ENCODE measurements around the gene CCNJ.
"Not testable (repeated sequence)": the region's sequence is repeated elsewhere in the genome, so short reads cannot be mapped to it uniquely, and the experiment has no call there.

Gene CCNJ, protein sequence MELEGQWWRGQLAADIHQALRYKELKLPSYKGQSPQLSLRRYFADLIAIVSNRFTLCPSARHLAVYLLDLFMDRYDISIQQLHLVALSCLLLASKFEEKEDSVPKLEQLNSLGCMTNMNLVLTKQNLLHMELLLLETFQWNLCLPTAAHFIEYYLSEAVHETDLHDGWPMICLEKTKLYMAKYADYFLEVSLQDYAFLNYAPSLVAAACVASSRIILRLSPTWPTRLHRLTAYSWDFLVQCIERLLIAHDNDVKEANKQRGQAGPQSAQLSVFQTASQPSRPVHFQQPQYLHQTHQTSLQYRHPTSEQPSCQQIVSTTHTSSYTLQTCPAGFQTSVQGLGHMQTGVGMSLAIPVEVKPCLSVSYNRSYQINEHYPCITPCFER

DNA sequence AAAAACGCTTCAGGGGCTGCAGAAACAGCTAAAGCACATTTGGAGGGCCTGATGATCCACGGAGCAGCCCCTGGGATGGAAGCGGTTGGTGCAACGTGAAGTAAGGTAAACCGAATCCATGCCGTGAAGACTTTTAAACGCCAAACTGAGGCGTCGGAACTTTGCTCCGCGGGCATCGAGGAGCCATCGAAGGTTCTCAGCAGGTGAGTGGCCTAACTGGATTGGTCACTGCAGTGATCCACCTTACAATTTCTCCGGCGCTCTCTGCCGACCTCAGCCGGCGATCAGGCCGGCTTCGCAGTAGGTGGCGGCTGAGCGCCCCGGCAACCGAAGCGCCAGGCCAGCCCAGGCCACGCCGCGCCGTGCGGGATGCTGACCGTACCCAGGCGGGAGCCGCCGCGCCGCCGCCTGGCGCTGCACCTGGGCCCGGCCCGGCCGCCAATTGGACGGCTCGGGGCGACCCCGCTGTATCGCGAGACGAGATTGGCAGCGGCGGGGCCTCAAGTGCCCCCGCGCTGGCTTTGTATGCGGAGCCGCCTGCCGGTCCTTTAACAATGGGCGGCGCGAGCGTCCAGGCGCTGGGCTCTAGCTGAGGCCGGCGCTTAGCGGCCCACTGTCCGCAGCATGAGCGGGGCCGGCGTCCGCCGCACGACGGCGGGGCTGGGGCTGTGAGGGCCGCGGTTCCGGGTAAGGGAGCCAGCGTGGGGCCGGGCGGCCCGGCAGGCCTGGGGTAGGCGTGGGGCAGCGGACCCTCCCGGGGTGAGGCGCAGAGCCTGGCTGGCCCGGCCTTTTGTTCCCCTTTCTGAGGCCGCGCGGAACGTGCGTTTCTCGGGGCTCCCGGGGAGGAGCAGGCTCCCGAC lies at the start of gene CCNJ:
Gene CCNJ, plus strand, starts transcription at position 551 of the 860 bp plus-strand sequence. CDS start 811 bp downstream, outside the sequence.
- ATAC-seq (replicated peaks; ENCODE audit: extremely low read depth, poor library complexity, severe bottlenecking), result peak; percentile 92

DNA sequence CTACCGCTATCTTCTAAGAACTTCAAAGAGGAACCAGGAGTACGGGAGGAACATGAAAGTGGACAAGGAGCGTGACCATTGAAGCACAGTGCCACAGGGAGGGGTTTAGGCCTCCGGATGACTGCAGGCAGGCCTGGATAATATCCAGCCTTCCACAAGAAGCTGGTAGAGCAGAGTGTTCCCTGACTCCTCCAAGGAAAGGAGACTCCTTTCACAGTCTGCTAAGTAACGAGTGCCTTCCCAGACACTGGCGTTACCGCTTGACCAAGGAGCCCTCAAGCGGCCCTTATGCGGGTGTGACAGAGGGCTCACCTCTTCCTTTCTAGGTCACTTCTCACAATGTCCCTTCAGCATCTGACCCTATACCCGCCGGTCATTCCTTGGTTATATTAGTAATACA lies 49.0 kb upstream of the CCNJ start:
- H3K4me3 Mint-ChIP-seq; H3K27me3 Mint-ChIP-seq; H3K4me1 Mint-ChIP-seq; DNase-seq (ENCODE audit: low spot score in 2 of 2); ATAC-seq (replicated peaks; ENCODE audit: extremely low read depth, poor library complexity, severe bottlenecking); H3K27ac Mint-ChIP-seq (ENCODE audit: low read depth); H3K9me3 Mint-ChIP-seq; H3K36me3 Mint-ChIP-seq (ENCODE audit: insufficient read depth): not testable (repeated sequence)

More for the DNA sequence above, at the start of gene CCNJ:
- Mint-ChIP-seq H3K4me3 (peak within 1 kb of the TSS; percentile 92), H3K4me1 (peaks cover 36% of the 10 kb centered on the region), H3K9me3 (no peaks in the 10 kb centered on the region), H3K27ac (ENCODE audit: low read depth) (peak within 1 kb of the TSS; percentile 95), H3K27me3 (peaks cover 11% of the 10 kb centered on the region), H3K36me3 (ENCODE audit: insufficient read depth) (peaks cover 7% of the 10 kb centered on the region)
- DNase-seq (ENCODE audit: low spot score in 2 of 2), result peak; percentile 73 to 75

DNA sequence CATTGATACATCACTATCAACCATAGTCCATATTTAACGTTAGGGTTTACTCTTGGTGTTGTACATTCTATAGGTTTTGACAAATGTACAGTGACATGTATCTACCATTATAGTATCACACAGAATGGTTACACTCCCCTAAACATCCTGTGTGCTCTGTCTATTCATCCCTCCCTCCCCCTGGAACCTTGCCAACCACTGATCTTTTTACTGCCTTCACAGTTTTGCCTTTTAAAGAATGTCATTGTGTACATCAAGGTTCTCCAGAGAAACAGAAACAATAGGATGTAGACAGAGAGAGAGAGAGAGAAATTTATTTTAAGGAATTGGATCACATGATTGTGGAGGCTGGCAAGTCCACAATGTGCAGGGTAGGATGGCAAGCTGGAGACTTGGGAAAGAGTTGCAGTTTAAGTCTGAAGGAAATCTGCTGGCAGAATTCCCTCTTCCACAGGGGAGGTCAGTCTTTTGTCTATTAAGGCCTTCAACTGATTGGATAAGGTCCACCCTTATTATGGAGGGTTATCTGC lies 45.1 kb upstream of the CCNJ start:
- Mint-ChIP-seq H3K9me3 (no peaks in the 10 kb centered on the region), H3K4me3 (no peak overlapping the region), H3K27me3 (no peaks in the 10 kb centered on the region), H3K4me1 (no peaks in the 10 kb centered on the region), H3K27ac (ENCODE audit: low read depth) (no peak overlapping the region), H3K36me3 (ENCODE audit: insufficient read depth) (peaks cover 2% of the 10 kb centered on the region)
- DNase-seq (ENCODE audit: low spot score in 2 of 2) (no peak), ATAC-seq (replicated peaks; ENCODE audit: extremely low read depth, poor library complexity, severe bottlenecking) (no peak)

DNA sequence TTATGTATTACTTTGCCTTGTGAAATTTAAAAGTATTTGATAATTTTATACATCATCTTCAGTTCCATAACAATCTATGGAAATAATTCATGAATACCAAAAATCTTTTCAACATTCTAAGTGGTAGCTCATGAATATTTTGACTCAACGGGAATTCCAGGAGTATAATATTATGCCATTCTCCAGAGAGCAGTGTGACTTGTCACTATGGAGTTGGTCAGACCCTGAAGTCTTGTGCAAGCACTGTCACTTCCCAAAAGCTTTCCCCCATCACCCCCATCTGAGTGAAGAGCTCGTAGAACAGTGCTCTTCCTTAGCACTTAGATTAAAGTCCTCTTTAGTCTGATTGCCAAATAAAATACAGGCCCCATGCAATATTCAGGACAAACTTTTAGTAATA lies 29.4 kb upstream of the CCNJ start:
- ATAC-seq (replicated peaks; ENCODE audit: extremely low read depth, poor library complexity, severe bottlenecking) (no peak), DNase-seq (ENCODE audit: low spot score in 2 of 2) (no peak)
- H3K4me3 Mint-ChIP-seq, result no peak overlapping the region
- peaks cover 9% of the 10 kb centered on the region for H3K27me3 Mint-ChIP-seq
- no peak overlapping the region for H3K27ac Mint-ChIP-seq (ENCODE audit: low read depth)
- no peaks in the 10 kb centered on the region for H3K9me3 Mint-ChIP-seq
- H3K4me1 Mint-ChIP-seq, result peaks cover 6% of the 10 kb centered on the region
- H3K36me3 Mint-ChIP-seq (ENCODE audit: insufficient read depth), result no peaks in the 10 kb centered on the region

DNA sequence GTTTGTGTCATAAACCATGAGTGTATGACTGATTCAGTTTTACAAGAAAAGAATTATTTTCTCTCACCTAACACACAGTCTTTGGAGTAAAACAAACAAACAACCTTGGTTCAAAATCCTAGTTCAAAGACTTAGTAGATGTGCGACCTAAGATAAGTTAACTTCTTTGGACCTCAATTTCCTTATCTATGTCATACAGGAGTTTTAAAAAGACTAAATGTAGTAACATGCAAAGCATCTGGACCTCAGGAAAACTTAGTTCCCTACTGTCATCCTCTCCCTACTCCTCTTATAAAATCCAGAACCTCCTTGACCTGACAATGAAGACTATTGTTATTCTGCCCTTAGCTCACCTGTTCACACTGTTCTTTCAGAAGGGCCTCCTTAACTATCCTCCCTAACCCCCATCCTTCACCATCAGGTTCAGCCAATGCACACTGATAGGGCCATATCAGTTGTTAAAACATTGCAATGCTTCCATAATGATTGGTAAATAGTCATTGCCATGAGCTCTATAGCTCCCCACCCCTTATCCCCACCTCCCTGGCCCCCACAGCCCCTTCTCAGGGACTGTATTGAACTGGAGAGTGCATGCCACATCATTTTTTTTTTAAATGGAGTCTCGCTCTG lies 28.8 kb upstream of the CCNJ start:
- no peak for ATAC-seq (replicated peaks; ENCODE audit: extremely low read depth, poor library complexity, severe bottlenecking)
- H3K9me3 Mint-ChIP-seq, result no peaks in the 10 kb centered on the region
- peaks cover 6% of the 10 kb centered on the region for H3K4me1 Mint-ChIP-seq
- H3K4me3 Mint-ChIP-seq, result no peak overlapping the region
- H3K36me3 Mint-ChIP-seq (ENCODE audit: insufficient read depth), result no peaks in the 10 kb centered on the region
- DNase-seq (ENCODE audit: low spot score in 2 of 2), result no peak
- peaks cover 9% of the 10 kb centered on the region for H3K27me3 Mint-ChIP-seq
- H3K27ac Mint-ChIP-seq (ENCODE audit: low read depth), result no peak overlapping the region

DNA sequence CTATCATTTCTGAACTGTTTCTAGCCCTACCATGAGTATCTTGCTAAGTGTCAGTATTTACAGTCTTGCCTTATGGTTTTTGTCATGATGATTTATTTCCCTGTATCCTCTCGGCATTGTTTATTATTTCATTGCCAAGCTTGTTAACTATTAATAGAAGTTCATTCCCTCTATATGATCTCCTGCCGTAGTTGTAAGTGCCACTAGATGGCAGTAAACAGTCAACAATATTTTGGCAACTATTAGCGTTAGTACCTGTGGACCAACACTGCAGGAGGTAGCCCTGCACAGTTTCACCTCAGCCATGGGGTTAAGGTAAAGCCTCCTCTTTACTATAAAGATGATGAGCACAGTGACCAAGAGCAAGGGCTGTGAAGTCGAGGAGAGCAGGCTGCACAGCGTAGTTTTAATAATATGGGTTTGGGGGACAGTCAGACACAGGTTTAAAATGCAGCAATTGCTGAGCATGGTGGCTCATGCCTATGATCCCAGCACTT lies 26.1 kb upstream of the CCNJ start:
- peaks cover 6% of the 10 kb centered on the region for H3K4me1 Mint-ChIP-seq
- peak in 1 of 2 donors; percentile 17 for DNase-seq (ENCODE audit: low spot score in 2 of 2)
- H3K36me3 Mint-ChIP-seq (ENCODE audit: insufficient read depth), result no peaks in the 10 kb centered on the region
- H3K4me3 Mint-ChIP-seq, result no peak overlapping the region
- H3K27me3 Mint-ChIP-seq, result peaks cover 9% of the 10 kb centered on the region
- peak; percentile 77 for ATAC-seq (replicated peaks; ENCODE audit: extremely low read depth, poor library complexity, severe bottlenecking)
- no peaks in the 10 kb centered on the region for H3K9me3 Mint-ChIP-seq
- no peak overlapping the region for H3K27ac Mint-ChIP-seq (ENCODE audit: low read depth)

DNA sequence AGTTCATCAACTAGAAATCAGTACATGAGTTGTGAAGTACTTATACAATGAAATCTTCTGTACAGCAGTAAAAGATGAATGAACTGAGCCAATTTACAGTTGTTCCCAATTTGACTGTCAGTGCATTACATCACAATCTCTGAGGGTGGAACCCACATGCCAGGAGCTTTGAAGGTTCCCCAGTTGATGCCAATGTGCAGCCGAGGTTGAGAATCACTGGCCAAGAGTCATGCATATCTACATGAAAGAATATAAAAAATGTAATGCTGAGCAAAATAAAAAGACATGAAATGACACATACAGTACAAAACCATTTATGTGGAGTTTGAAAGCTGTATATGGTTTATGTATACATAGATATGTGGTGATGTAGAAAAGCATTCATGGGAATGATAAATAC lies 22.1 kb upstream of the CCNJ start:
- Mint-ChIP-seq H3K4me3 (no peak overlapping the region), H3K9me3 (no peaks in the 10 kb centered on the region), H3K36me3 (ENCODE audit: insufficient read depth) (no peaks in the 10 kb centered on the region), H3K4me1 (peaks cover 6% of the 10 kb centered on the region), H3K27me3 (peaks cover 9% of the 10 kb centered on the region), H3K27ac (ENCODE audit: low read depth) (no peak overlapping the region)
- DNase-seq (ENCODE audit: low spot score in 2 of 2), result no peak
- ATAC-seq (replicated peaks; ENCODE audit: extremely low read depth, poor library complexity, severe bottlenecking), result no peak

DNA sequence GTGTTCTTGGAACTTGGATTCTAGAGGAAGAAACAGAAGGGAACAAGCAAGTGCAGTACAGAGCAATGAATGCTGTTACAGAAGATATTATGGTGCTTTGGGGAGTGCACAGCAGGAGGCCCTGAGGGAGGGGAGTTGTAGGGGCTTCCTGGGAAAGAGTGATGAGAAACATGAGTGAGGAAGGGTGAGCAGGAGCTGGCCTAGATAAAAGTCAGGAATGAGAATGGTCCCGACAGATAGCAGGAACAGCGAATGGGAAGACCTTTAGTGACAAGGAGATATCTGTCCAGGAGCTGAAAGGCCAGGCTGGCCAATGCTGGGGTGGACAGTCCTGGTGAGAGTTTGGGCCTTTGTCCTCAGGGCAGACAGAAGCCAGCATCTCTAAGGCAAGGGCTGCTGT lies 20.6 kb upstream of the CCNJ start:
- Mint-ChIP-seq H3K36me3 (ENCODE audit: insufficient read depth) (no peaks in the 10 kb centered on the region), H3K4me3 (no peak overlapping the region), H3K27ac (ENCODE audit: low read depth) (no peak overlapping the region), H3K9me3 (no peaks in the 10 kb centered on the region), H3K27me3 (no peaks in the 10 kb centered on the region), H3K4me1 (no peaks in the 10 kb centered on the region)
- DNase-seq (ENCODE audit: low spot score in 2 of 2) (no peak), ATAC-seq (replicated peaks; ENCODE audit: extremely low read depth, poor library complexity, severe bottlenecking) (no peak)

DNA sequence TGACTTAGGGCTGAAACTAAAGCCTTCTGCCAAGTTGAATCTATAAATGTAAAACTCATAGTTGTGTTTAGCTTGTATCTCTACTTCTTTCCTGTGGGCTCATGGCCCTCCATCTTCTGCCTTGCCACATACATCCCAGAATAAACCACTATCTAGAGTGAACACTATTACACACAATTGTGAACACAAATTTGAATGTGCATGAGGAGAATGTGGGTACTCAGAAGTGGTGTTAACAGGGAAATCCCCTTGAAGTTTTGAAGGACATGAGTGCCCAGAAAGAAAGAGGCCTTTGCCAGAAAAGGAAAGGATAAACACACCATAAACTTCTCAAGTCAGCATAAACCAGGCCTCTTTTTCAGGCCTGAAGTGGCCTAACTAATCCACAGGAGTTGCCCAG lies 20.2 kb upstream of the CCNJ start:
- H3K27me3 Mint-ChIP-seq, result no peaks in the 10 kb centered on the region
- no peak overlapping the region for H3K4me3 Mint-ChIP-seq

DNA sequence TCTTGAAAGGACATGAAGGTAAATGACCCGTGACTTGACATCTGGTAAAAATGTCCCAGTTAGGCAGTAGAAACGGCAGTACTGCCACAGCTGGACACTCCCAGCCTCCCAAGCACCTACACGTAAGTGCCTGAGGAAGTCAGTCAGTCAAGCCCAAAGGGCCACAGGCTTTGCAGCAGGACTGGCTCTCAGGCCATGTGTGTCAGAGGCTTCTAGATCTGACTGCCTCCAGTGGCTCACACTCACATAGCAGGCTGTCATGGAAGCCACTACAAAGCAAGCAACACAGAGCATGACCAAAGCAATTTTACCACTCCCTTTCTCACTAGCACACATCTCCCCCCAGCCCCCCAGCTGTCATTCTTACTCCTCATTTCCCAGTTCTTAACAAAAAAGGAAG lies 17.8 kb upstream of the CCNJ start:
- Mint-ChIP-seq H3K27me3 (no peaks in the 10 kb centered on the region), H3K36me3 (ENCODE audit: insufficient read depth) (no peaks in the 10 kb centered on the region), H3K27ac (ENCODE audit: low read depth) (no peak overlapping the region), H3K4me3 (no peak overlapping the region), H3K4me1 (no peaks in the 10 kb centered on the region), H3K9me3 (no peaks in the 10 kb centered on the region)
- DNase-seq (ENCODE audit: low spot score in 2 of 2) (no peak), ATAC-seq (replicated peaks; ENCODE audit: extremely low read depth, poor library complexity, severe bottlenecking) (no peak)

More for the DNA sequence above, 20.2 kb upstream of the CCNJ start:
- Mint-ChIP-seq H3K36me3 (ENCODE audit: insufficient read depth) (no peaks in the 10 kb centered on the region), H3K4me1 (no peaks in the 10 kb centered on the region), H3K9me3 (no peaks in the 10 kb centered on the region), H3K27ac (ENCODE audit: low read depth) (no peak overlapping the region)
- ATAC-seq (replicated peaks; ENCODE audit: extremely low read depth, poor library complexity, severe bottlenecking), result no peak
- no peak for DNase-seq (ENCODE audit: low spot score in 2 of 2)

DNA sequence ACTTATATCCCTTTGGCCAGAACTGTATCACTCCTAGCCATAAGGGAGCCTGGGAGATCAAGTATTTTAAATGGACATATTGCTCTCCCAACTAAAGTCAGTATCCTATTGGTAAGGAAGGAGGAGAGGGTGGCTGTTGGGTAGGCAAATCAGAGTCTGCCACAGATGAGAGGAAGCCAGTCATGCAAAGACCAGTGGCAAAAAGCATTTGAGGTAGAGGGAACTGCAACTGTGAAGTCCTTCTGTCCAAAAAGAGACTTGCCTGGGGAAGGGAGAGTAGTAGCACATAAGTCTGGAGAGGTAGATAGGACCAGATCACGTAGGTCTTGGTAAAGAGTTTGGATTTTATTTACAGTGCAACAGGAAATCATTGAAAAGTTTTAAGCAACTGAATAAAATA lies 8.8 kb upstream of the CCNJ start:
- Mint-ChIP-seq H3K4me3 (no peak overlapping the region), H3K27ac (ENCODE audit: low read depth) (no peak overlapping the region), H3K4me1 (no peaks in the 10 kb centered on the region), H3K36me3 (ENCODE audit: insufficient read depth) (no peaks in the 10 kb centered on the region), H3K9me3 (no peaks in the 10 kb centered on the region), H3K27me3 (peaks cover 23% of the 10 kb centered on the region)
- DNase-seq (ENCODE audit: low spot score in 2 of 2), result no peak
- no peak for ATAC-seq (replicated peaks; ENCODE audit: extremely low read depth, poor library complexity, severe bottlenecking)
